Jurkat, Clone E6-1 (cell line): ENCODE measurements around the gene NHLH1.

Experiments used
- DNase-seq: peaks from one replicate; pipeline ENCODE4 v3.0.0-alpha.2; 2011; ENCODE audit warnings: low read depth, low spot score
- H3K4me3 ChIP-seq: 2 replicates; pipeline ENCODE4 v1.5.1; 2011; ENCODE audit warnings: mild to moderate bottlenecking, low read length, control low read depth, moderate library complexity

NHLH1 gene

GRCh38 chr1:160406131-160406968 lies 39.5 kb downstream of the NHLH1 start:
- no peak overlapping the region for H3K4me3 ChIP-seq
- DNase-seq, result no peak

- DNase-seq, result no peak
Measured at GRCh38 chr1:160407839-160408801, 41.2 kb downstream of the NHLH1 start.

GRCh38 chr1:160408864-160409263 lies 42.0 kb downstream of the NHLH1 start:
- DNase-seq, result no peak
- no peak overlapping the region for H3K4me3 ChIP-seq

More at GRCh38 chr1:160407839-160408801, 41.2 kb downstream of the NHLH1 start:
- H3K4me3 ChIP-seq, result no peak overlapping the region

GRCh38 chr1:160409486-160409885 lies 42.6 kb downstream of the NHLH1 start:
- no peak for DNase-seq

GRCh38 chr1:160410406-160411005 lies 43.6 kb downstream of the NHLH1 start:
- no peak overlapping the region for H3K4me3 ChIP-seq
- DNase-seq, result no peak

More at GRCh38 chr1:160409486-160409885, 42.6 kb downstream of the NHLH1 start:
- H3K4me3 ChIP-seq, result no peak overlapping the region

GRCh38 chr1:160411271-160412027 lies 44.6 kb downstream of the NHLH1 start:
- no peak overlapping the region for H3K4me3 ChIP-seq
- no peak for DNase-seq

DNA sequence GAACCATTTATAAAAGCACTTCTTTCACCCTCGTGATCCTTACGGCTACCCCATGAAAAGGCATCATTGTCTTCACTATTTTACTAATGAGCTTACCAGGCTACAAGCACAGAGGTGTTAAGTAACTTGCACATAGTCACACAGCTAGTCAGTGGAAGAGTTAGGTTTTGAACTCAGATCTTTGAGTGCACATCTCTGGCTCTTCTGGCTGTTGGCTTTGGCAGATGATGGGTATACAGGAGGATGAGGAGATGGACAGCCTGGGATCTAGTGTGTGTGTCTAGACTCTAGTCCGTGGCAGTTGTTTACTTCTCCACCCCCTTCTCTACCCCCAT lies 45.1 kb downstream of the NHLH1 start:
- DNase-seq, result no peak
- H3K4me3 ChIP-seq, result no peak overlapping the region

DNA sequence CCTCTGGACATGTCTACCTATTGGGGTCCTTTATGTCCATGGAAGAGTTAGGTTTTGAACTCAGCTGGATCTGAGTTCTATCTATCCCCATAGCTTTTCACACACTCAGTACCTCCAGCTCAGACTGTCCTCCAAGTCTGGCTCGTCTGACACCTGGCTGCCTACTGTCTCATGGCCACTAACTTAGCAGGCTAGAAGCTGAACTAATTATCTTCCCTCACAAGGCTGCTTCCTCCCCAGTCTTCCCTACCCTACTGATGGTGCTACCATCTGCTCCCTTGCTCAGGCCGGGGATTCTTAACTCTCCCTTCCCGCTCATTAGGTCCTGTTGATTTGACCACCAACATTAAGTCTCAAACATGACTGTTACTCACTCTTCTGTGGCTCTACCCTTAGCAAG lies 46.8 kb downstream of the NHLH1 start:
- DNase-seq, result no peak

GRCh38 chr1:160414881-160415280 lies 48.0 kb downstream of the NHLH1 start:
- H3K4me3 ChIP-seq, result no peak overlapping the region
- no peak for DNase-seq

More for the DNA sequence above, 46.8 kb downstream of the NHLH1 start:
- no peak overlapping the region for H3K4me3 ChIP-seq

- DNase-seq, result no peak
- no peak overlapping the region for H3K4me3 ChIP-seq
Measured at GRCh38 chr1:160415696-160416290, 48.9 kb downstream of the NHLH1 start.

DNA sequence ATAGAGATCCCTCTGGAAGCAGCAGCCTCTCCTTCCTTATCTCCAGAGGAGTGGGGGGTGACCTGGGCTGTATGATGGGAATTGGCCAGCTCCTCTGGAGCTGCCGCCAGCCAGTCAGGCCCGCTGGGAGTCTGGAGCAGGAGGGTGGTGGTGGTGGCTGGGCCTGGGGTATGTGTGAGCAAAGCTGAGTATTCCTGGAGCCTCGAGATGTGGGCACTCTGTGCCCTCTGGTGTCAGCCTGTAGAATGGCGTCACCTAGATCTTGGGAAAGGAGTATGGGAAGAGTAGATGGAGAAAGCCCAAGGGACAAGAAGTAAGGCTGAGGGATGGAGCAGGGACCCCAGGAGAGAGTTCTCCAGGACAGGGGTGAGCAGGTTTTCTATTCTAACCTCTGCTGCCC lies 49.5 kb downstream of the NHLH1 start:
- no peak for DNase-seq
- H3K4me3 ChIP-seq, result no peak overlapping the region

DNA sequence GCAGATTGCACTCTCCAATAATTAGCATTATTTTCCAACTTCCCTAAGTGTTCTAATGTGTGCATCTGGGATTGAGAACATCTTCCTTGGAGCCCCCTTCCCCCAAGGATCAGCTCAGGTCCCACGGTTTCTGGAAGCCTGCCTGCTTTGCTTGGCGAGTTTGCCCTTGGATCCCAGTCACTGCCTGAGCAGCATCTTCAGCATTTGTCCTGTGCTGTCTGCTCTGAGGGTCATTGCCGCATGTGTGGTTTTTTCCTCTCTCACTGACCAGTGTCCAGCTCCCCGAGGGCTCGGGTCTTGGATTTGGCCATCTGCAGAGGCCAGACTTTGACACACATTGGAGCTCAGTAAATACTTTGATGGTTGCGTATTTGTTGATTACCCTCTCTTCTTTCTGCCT lies 51.6 kb downstream of the NHLH1 start:
- H3K4me3 ChIP-seq, result no peak overlapping the region
- DNase-seq, result no peak

DNA sequence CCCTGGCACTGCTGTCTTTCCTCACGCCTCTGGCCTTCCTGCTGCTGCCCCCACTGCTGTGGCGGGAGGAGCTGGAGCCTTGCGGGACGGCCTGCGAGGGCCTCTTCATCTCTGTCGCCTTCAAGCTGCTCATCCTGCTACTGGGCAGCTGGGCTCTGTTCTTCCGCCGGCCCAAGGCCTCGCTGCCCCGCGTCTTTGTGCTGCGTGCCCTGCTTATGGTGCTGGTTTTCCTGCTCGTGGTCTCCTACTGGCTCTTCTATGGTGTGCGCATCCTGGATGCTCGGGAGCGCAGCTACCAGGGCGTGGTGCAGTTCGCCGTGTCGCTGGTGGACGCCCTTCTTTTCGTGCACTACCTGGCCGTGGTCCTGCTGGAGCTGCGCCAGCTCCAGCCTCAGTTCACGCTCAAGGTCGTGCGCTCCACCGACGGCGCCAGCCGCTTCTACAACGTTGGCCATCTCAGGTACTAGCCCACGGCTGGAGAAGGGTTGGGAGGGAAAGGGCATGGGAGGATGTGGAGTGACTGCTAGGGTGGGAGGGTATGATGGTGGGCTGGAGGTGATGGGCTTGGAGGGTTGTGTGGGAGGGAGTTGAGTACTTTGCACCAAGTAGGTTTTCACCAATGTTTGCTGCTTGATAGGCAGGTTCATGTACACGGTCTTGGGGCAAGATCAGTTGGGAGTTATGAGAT lies 52.4 kb downstream of the NHLH1 start:
- no peak for DNase-seq
- no peak overlapping the region for H3K4me3 ChIP-seq

DNA sequence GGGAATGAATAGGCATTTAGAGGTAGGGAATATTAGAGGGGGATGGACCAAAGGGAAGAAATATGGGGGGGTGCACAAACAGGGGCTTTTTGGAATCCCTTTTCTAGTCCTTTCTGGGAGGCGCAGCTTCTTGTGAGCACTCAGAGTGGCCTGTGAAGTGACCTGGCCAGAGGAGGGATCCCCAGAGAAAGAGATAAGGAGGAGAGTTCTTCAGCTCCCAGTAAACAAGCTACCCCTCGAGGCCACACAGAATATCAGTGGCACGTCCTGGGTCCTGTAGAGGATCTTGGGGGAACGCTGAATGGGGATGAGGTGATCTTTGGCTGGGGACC lies 52.9 kb downstream of the NHLH1 start:
- no peak for DNase-seq
- no peak overlapping the region for H3K4me3 ChIP-seq

DNA sequence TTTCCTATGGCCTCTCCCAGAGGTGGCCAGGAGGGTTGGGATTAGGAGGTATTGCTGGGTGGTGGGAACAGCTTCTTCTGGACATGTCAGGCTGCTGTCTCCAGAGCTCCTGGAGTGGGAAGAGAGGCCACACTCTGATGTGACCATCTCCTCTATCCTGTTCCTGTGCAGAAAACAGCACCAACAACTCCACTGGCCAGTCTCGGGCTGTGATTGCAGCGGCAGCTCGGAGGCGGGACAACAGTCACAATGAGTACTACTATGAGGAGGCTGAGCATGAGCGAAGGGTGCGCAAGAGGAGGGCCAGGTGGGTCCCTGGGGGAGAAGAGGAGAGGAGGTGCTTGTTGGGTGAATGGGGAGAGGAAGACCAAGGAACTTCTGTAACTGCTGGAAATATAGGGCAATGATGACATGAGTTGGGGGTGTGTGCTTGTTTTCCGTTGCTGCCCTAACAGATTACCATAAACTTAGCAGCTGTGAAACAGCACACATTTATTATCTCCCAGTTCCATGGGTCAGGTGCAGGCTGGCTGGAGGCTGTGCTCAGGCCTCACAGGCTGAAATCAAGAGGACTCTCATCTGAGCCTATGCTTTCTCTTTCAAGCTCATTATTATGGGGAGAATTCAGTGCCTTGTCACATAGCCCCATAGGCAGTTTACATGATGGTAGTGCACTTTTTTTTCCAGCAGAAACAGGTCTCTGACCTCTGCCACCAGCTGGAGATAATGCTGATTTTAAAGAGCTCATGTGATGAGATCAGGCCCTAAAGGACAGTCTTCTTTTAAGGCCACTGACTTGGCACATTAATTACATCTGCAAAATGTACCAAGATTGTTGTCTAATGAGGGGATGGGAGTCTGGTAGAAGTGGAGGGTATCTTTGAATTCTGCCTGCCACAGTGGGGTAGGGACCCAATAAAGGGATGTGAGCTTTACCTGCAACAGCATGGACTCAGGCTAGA lies 54.3 kb downstream of the NHLH1 start:
- DNase-seq, result no peak
- H3K4me3 ChIP-seq, result no peak overlapping the region

GRCh38 chr1:160421881-160422280 lies 55.0 kb downstream of the NHLH1 start:
- DNase-seq, result no peak
- H3K4me3 ChIP-seq, result no peak overlapping the region
